CMK (cell line): ENCODE data around the gene HLA-DQA2.
"Not testable (repeated sequence)": the region's sequence is repeated elsewhere in the genome, so short reads cannot be mapped to it uniquely, and the experiment has no call there.

ENCODE experiments used
- DNase-seq: peaks from one replicate; pipeline ENCODE4 v3.0.0-alpha.2; 2010; ENCODE audit warnings: low read depth

HLA-DQA2 gene

GRCh38 chr6:32741031-32741960 lies at the start of gene HLA-DQA2:
Gene HLA-DQA2, plus strand, starts transcription at chr6:32741391. Its CDS starts 53 bp downstream, at chr6:32741444.
- no peak for DNase-seq

DNA sequence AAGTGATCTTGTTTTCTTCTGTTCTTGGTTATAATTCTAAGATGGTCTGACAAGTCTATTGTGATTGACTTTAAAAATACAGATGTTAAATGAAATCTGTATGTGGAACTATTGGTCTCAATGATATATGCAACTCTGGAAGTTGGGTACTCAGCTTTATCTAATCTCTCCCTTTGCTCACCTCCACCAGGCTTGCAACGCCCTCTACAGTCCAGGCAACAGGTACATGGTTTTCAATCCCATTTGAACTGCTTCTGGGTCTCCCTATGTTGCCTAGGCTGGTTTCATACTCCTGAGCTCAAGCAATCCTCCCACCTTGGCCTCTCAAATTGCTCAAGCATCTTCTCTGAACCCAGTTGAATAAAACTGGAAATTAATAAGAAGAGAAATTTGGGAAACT lies 49.2 kb upstream of the HLA-DQA2 start:
- DNase-seq, result no peak

DNA sequence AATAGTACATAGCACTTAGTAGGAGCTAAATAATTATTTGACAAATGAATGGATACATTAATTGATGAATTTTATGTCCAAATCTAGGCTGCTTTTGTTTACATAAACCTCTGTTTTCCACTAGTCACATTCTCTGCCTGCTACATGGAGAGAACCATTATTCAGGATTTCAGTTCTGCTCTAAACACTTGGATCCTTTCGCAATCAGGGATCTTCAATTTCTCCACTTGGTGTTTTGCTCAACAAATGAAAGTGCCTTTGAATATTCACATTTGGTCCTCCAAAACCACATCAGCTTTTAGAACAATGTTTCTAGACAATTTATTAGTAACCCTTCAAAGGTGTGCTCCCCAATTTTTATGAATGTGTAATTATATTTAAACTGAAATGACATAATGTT lies 44.2 kb upstream of the HLA-DQA2 start:
- DNase-seq, result no peak

DNA sequence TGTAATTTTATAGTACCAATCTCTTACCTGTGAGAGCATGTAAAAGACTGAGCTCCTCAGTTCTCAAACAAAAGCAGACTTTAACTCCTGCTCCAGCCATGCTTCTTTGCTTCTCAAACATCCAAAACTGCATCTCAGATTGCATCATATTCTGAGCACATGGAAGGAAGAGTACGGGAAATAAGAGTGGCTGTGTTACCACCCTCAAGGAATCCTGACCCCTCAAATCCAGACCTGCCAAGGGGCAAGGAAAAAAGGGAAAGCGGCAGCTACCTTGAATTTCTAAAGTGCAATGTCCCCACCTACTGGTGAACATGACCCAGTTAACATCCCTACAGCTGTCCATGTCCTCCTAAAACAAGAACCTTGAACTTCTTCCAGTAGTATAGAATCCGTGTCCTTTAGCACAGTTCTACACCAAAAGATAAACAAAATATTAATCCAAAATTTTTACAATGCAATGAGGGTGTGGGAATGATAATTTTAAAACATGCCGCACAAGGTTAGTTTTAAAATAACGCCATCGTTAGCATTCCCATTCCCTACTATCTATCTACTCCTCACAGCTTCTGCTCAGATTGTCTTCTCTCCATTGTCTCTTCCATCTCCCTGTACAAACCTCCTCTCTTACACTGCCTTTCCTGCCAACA lies 40.7 kb upstream of the HLA-DQA2 start:
- DNase-seq, result no peak

- DNase-seq, result no peak
Observed at GRCh38 chr6:32703347-32703746, 37.8 kb upstream of the HLA-DQA2 start.

- not testable (repeated sequence) for DNase-seq
Observed at GRCh38 chr6:32705164-32705563, 36.0 kb upstream of the HLA-DQA2 start.

GRCh38 chr6:32709625-32710024 lies 31.6 kb upstream of the HLA-DQA2 start:
- no peak for DNase-seq

- no peak for DNase-seq
Observed at GRCh38 chr6:32713241-32713640, 27.9 kb upstream of the HLA-DQA2 start.

- no peak for DNase-seq
Observed at GRCh38 chr6:32716396-32716795, 24.8 kb upstream of the HLA-DQA2 start.

DNA sequence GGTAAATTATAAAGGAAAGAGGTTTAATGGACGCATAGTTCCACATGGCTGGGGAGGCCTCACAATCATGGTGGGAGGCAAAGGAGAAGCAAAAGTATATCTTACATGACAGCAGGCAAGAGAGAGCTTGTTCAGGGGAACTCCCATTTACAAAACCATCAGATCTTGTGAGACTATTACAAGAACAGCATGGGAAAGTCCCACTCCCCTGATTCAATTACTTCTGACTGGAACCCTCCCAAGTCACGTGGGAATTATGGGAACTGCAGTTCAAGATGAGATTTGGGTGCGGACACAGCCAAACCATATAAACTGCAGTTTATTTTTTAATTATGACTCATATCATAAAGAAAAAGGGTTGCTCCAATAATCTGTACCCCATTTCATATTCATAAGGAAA lies 22.3 kb upstream of the HLA-DQA2 start:
- DNase-seq, result no peak

DNA sequence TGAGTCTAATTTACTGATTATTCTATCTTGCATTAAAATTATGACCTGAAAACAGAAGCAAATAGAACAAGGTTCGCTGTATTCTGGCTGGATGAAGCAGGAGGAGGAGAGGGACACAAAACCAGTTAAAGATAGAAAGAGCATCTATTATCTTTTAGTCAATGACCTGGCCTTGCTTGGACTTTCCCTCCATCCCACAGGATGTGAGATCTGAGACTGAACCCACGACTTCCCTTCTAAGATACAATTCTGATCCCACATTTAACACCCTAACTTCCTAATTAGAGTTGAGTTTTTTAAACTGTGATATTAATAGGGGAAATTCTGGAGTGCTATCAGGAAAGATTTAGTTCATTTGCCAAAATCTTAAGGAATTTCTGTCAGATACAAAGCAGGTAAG lies 3.1 kb upstream of the HLA-DQA2 start:
- no peak for DNase-seq

DNA sequence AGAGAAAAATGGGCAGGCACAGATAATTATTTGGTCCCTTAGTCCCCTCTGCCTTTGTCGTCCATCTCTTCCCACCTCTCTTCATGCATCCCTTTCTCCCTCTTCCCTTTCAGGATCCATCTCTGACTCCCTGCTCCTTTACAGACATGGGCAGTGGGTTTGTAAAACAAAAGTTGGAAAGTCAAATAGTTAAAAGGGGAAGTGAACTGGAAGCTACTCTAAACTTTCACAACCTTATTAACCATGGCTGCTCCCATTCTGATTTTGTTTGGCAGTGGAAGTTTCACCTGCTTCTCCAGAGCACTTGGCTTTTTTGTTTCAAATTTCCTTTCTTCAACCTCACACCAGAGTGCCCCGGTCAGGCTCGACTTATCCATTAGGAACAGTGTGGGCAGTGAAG lies 1.2 kb downstream of the HLA-DQA2 start:
- DNase-seq, result no peak

DNA sequence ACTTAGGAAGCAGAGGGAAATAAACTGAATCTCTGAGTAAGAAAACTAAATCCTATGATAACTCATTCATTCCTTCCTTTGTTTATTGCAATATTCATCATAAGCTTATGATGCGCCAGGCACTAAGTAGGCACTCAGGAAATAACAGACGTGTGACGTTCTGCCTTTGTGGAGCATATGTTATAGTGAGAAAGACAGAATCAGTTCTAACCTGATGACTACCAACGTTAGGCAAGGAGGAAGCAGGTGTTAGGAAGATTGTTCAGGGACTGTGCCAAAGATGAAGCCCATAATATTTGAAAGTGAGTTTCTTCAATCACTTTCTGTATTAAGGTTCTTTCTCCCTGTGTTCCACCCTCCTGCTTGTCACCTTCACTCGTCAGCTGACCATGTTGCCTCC lies 3.6 kb downstream of the HLA-DQA2 start:
- no peak for DNase-seq

GRCh38 chr6:32745649-32746048 lies 4.5 kb downstream of the HLA-DQA2 start:
- DNase-seq, result not testable (repeated sequence)

- DNase-seq, result no peak
Observed at GRCh38 chr6:32752580-32752979, 11.4 kb downstream of the HLA-DQA2 start.

DNA sequence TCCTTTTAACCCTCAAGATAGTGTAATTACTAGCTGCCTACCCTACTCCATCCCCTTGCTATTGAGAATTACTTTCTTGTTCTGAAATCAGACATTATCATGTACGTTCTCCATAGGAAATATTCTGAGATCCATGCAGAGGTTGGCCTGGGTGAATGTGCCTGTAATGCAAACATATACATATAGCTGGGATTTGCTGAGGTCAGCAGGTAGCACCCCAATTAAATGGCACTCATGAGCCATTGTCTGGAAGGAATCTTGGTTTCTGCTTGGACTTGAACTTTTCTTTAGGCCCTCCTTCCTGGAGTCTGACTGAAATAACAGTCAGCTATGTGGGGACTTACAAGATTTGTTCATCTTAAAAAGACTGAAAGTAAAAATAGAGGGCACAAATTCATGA lies 18.5 kb downstream of the HLA-DQA2 start:
- no peak for DNase-seq

GRCh38 chr6:32761072-32761471 lies 19.9 kb downstream of the HLA-DQA2 start:
- DNase-seq, result no peak

GRCh38 chr6:32761548-32761947 lies 20.4 kb downstream of the HLA-DQA2 start:
- no peak for DNase-seq

DNA sequence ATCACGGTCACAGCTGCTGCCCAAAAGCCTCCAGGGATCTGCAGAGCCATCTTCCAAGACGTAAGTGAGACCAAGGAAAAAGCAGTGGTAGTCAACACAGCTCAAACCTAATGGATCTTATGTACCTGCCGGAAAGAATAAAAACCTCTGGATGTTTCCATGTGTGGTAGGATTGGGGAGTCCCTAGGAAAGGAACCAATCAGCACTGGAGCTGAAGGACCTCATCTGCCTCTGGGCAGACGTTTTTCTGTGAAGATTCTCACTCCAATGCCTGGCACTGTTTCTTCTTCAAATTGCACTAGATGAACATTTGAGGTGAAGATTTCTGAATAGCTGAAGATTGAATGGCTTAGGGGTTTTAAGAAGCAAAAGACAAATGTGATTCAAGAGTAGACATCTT lies 22.2 kb downstream of the HLA-DQA2 start, which contains the start of gene HLA-DQB2:
Gene HLA-DQB2, minus strand, starts transcription at position 112 of the 400 bp plus-strand sequence. Its CDS starts 62 bp downstream, at position 50.
- no peak for DNase-seq

DNA sequence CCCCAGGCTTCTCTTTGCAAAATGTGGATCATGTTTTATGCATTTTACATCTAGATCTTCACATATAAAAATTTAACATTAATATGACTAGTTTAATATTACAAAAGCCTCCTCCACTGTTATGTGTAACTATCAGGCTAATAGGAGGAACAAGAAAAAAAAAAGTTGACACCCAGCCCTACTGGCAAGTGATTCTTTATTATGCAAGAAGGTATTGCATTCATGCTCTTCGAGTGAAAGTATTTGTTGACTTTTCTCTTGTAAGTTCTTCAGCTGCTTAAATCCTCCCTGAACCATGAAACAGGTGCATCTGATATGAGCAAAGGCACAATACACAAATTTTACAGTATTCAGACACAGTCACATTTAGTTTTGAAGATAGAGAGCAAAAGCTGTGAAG lies 22.9 kb downstream of the HLA-DQA2 start:
- DNase-seq, result no peak

- no peak for DNase-seq
Observed at GRCh38 chr6:32772656-32773055, 31.5 kb downstream of the HLA-DQA2 start.

- DNase-seq, result no peak
Observed at GRCh38 chr6:32774426-32774825, 33.2 kb downstream of the HLA-DQA2 start.

DNA sequence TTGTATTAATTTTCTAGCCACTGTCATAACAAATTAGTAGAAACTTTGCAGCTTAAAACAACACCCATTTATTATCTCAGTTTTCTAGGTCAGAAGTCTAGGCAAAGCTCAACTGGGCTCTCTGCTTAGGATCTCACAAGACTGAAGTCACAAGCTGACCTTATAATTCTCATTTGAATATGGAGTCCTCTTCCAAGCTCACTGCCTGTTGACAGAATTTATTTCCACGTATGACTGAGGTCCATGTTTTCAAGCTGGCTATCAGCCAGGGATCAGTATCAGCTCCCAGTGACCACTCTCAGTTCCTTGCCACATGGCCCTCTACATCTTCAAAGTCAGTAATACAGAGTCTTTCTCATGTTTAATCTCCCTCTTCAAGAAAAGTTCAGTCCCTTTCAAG lies 33.9 kb downstream of the HLA-DQA2 start:
- no peak for DNase-seq
